ENCODE data around the gene RCVRN. TPM values are rescaled to one million over a fixed set of nuclear protein-coding genes. Genes with fewer than 3 reads are reported as not detected.

The RCVRN gene
- total and polyA plus RNA-seq, 2 of the 8 experiments (the other 6 are each of a cell fraction or from before 2014, with no cell fraction given), result not detected

- H3K27ac ChIP-seq (ENCODE audit: low read depth, low read length), result no peak overlapping the region
- no peak for FAIRE-seq
- H3K14ac ChIP-seq (ENCODE audit: insufficient read length), result no peak overlapping the region
- no peaks in the 10 kb centered on the region; a peak in 1 of 7 replicates for H3K27me3 ChIP-seq (replicated peaks in 1 of 4; ENCODE audit: control insufficient read depth in 3 of 4, extremely low read depth in 1 of 4, insufficient read depth in 3 of 4, low read length in 3 of 4)
- H4K20me1 ChIP-seq (replicated peaks in 1 of 2; ENCODE audit: control insufficient read depth in 1 of 2, insufficient read depth in 2 of 2, low read length in 2 of 2), result no peaks in the 10 kb centered on the region
- H3K23me2 ChIP-seq (ENCODE audit: low read depth, low read length), result no peaks in the 10 kb centered on the region
- no peak overlapping the region for H3K4me3 ChIP-seq (ENCODE audit: extremely low read depth in 1 of 4, insufficient read depth in 2 of 4, low read depth in 3 of 4, low read length in 4 of 4)
- H3K4ac ChIP-seq (replicated peaks; ENCODE audit: insufficient read length, low read depth, low read length), result no peak overlapping the region
- ChIA-PET POLR2A (ENCODE audit: partially characterized antibody) (no interaction called here), CTCF (ENCODE audit: partially characterized antibody) (interaction anchor here (0.9 to 10.8 kb wide), 9 partner anchors 10 to 129 kb away, joined by 3 to 101 read pairs (median 4); no protein-coding TSS in a partner anchor)
- peak overlapping the region; percentile 1; the same call in 1 of the 2 replicates for H3K18ac ChIP-seq (ENCODE audit: extremely low read depth, low read length)
- no peak overlapping the region; a peak in 1 of 4 replicates for H3K4me2 ChIP-seq (ENCODE audit: insufficient read depth in 1 of 2, low read depth in 2 of 2, low read length in 2 of 2)
- H3K9ac ChIP-seq (replicated peaks in 1 of 4; ENCODE audit: extremely low read depth in 1 of 4, low read depth in 3 of 4, low read length in 3 of 4), result no peak overlapping the region
- H2BK120ac ChIP-seq (replicated peaks; ENCODE audit: low read depth, low read length), result no peak overlapping the region
- H2BK12ac ChIP-seq (ENCODE audit: low read depth, low read length), result no peak overlapping the region
- no peak overlapping the region for H4K5ac ChIP-seq (ENCODE audit: insufficient read length, low read depth, low read length)
- no peaks in the 10 kb centered on the region for H3K36me3 ChIP-seq (ENCODE audit: control insufficient read depth in 2 of 4, insufficient read depth in 4 of 4, low read length in 3 of 4)
- H3K4me1 ChIP-seq (replicated peaks in 1 of 4; ENCODE audit: control insufficient read depth in 3 of 4, insufficient read depth in 4 of 4, low read length in 3 of 4), result peaks cover 0 to 4% (median 2%) of the 10 kb centered on the region in 4 experiments; a peak in 3 of 7 replicates
- H3K56ac ChIP-seq (replicated peaks; ENCODE audit: insufficient read length, low read depth, low read length), result no peak overlapping the region
- no peak overlapping the region for H2BK15ac ChIP-seq (ENCODE audit: low read length)
- 84% methylated on average over 12 of the region's 12 CpGs; no CpG with 5 or more reads in 1 of the 2 experiments for WGBS, 2 experiments (ENCODE audit: extremely low coverage in 1 of 2, insufficient coverage in 1 of 2, insufficient read length in 1 of 2, insufficient replicate concordance in 2 of 2, low coverage in 1 of 2, low lambda C conversion rate in 2 of 2, missing lambda C conversion rate in 1 of 2)
- H3K23ac ChIP-seq (ENCODE audit: insufficient read length), result no peak overlapping the region
- no peaks in the 10 kb centered on the region for H3K79me1 ChIP-seq (ENCODE audit: low read depth, low read length)
- no peak overlapping the region for H4K91ac ChIP-seq (replicated peaks; ENCODE audit: insufficient read length, low read length)
- H3K79me2 ChIP-seq (ENCODE audit: control insufficient read depth in 1 of 2, insufficient read depth in 2 of 2, low read length in 2 of 2), result no peaks in the 10 kb centered on the region
- H2BK5ac ChIP-seq (ENCODE audit: low read depth, low read length), result no peak overlapping the region
- H2AFZ ChIP-seq (ENCODE audit: low read length), result peak overlapping the region; percentile 50; the same call in 1 of the 2 replicates
- H2BK20ac ChIP-seq (ENCODE audit: low read length), result no peak overlapping the region
- H2AK5ac ChIP-seq (ENCODE audit: low read depth, low read length), result no peak overlapping the region
- H4K8ac ChIP-seq (ENCODE audit: extremely low read depth, insufficient read depth, low read length), result no peak overlapping the region
- no peaks in the 10 kb centered on the region for H3K9me3 ChIP-seq (ENCODE audit: insufficient read depth in 2 of 2, low read depth in 1 of 2, low read length in 1 of 2)
- DNase-seq (ENCODE audit: low read depth in 1 of 2, low spot score in 2 of 2), result no peak
- TF ChIP-seq EP300 (IDR thresholded peaks at IDR 0.05; ENCODE audit: borderline replicate concordance in 1 of 2, low read depth in 2 of 2, low read length in 2 of 2) (no peak), RAD21 (IDR thresholded peaks at IDR 0.05 in 1 of 2, conservative IDR thresholded peaks at IDR 0.05 in 1 of 2; ENCODE audit: low read depth in 2 of 2, low read length in 2 of 2) (no peak), ATF2 (IDR thresholded peaks at IDR 0.05; ENCODE audit: low read length) (no peak), JUN (IDR thresholded peaks at IDR 0.05; ENCODE audit: low read depth, low read length) (no peak), RNF2 (IDR thresholded peaks at IDR 0.05; ENCODE audit: borderline replicate concordance, low read depth, low read length, missing control alignments, poor library complexity, severe bottlenecking) (no peak), BCL11A (IDR thresholded peaks at IDR 0.05; ENCODE audit: low read depth in 2 of 2, low read length in 2 of 2) (no peak), RXRA (IDR thresholded peaks at IDR 0.05; ENCODE audit: insufficient read depth, low read depth, low read length) (0 out of 2 replicates have a peak, but pooled peaks have one; percentile 43), JUND (IDR thresholded peaks at IDR 0.05; ENCODE audit: low read length) (no peak), TAF7 (optimal IDR thresholded peaks at IDR 0.05; ENCODE audit: borderline replicate concordance, low read depth, low read length) (no peak)
Observed at GRCh38 chr17:9907883-9908648, 3.0 kb upstream of the RCVRN start.

Measured in H1 (cell line).